Colonic mucosa (tissue), 4 donors: ENCODE results near the gene EPHB2. TPM values are rescaled to one million over a fixed set of nuclear protein-coding genes. Genes with fewer than 3 reads are reported as not detected.

ENCODE experiments used
- DNase-seq: peaks from one replicate; pipeline ENCODE4 v3.0.0-alpha.2; 2020
- H3K27ac ChIP-seq: fragments of 200-600 bp; one replicate; pipeline ENCODE4 v1.8.0; 2021
- H3K27me3 ChIP-seq: fragments of 200-600 bp; one replicate; pipeline ENCODE4 v1.8.0; 2021
- H3K36me3 ChIP-seq: fragments of 200-600 bp; one replicate; pipeline ENCODE4 v1.8.0; 2021
- H3K4me1 ChIP-seq: fragments of 200-600 bp; one replicate; pipeline ENCODE4 v1.8.0; 2021; ENCODE audit warnings: mild to moderate bottlenecking
- H3K4me3 ChIP-seq: fragments of 200-600 bp; one replicate; pipeline ENCODE4 v1.8.0; 2021
- H3K9ac ChIP-seq, 2 donors: one replicate each; pipeline ENCODE4 v1.7.0; 2013; ENCODE audit warnings: control low read depth in 2 of 2, low read depth in 2 of 2, low read length in 2 of 2
- H3K9me3 ChIP-seq: fragments of 200-600 bp; one replicate; pipeline ENCODE4 v1.8.0; 2021
- CTCF ChIP-seq: fragments of 200-600 bp; IDR thresholded peaks from one replicate; pipeline ENCODE4 v1.8.0; 2022; ENCODE audit warnings: antibody characterized with exemption, mild to moderate bottlenecking
- intact Hi-C: fragments of 100-400 bp; cut with DNase I; formaldehyde crosslinking; loops from one replicate; pipeline ENCODE4 v1.14.1; 2022
- total RNA-seq, 2 donors: library from RNA; stranded (reverse); fragmentation: NEBNext Ultra II Directional in 1 of 2; extraction: Animal tissue kit (Norgen Biotek cat#: 25700) in 1 of 2; gene quantifications; one replicate each; pipeline ENCODE4 v1.2.1, GENCODE V29; 2021
- donor health status: healthy.
- donor health status: DM: no; HTN: no; CAD: no.
- donor health status: DM: no; HTN: no; CAD: no.

The EPHB2 gene
- total RNA-seq, 2 donors from 2014 or later: 71.9 to 150 TPM

GRCh38 chr1:22862752-22863151 lies 152.1 kb downstream of the EPHB2 start:
- no peak for DNase-seq
- Histone ChIP-seq H3K27me3 (no peaks in the 10 kb centered on the region), H3K9ac (no peak overlapping the region), H3K36me3 (no peaks in the 10 kb centered on the region), H3K4me3 (no peak overlapping the region), H3K4me1 (no peaks in the 10 kb centered on the region), H3K9me3 (no peaks in the 10 kb centered on the region), H3K27ac (no peak overlapping the region)
- intact Hi-C loops: loop anchor here (10.0 kb wide), 1 partner anchor 188 kb away; no protein-coding TSS in a partner anchor
- no peak for TF ChIP-seq CTCF

GRCh38 chr1:22863766-22864165 lies 153.1 kb downstream of the EPHB2 start:
- H3K4me3 ChIP-seq: no peak overlapping the region
- intact Hi-C loops: loop anchor here (10.0 kb wide), 1 partner anchor 189 kb away; no protein-coding TSS in a partner anchor
- no peak for TF ChIP-seq CTCF
- no peak overlapping the region for H3K9ac ChIP-seq
- H3K9me3 ChIP-seq: no peaks in the 10 kb centered on the region
- no peak overlapping the region for H3K27ac ChIP-seq
- no peaks in the 10 kb centered on the region for H3K4me1 ChIP-seq
- H3K36me3 ChIP-seq: no peaks in the 10 kb centered on the region
- no peaks in the 10 kb centered on the region for H3K27me3 ChIP-seq
- DNase-seq: no peak

- TF ChIP-seq CTCF: no peak
- Histone ChIP-seq H3K36me3 (no peaks in the 10 kb centered on the region), H3K27ac (no peak overlapping the region), H3K9me3 (no peaks in the 10 kb centered on the region), H3K4me3 (no peak overlapping the region), H3K4me1 (no peaks in the 10 kb centered on the region), H3K27me3 (no peaks in the 10 kb centered on the region), H3K9ac (no peak overlapping the region)
- no peak for DNase-seq
- intact Hi-C loops: loop anchor here (10.0 kb wide), 1 partner anchor 190 kb away; no protein-coding TSS in a partner anchor
Observed at GRCh38 chr1:22864886-22865285, 154.2 kb downstream of the EPHB2 start.

- DNase-seq: no peak
- intact Hi-C loops: loop anchor here (10.0 kb wide), 1 partner anchor 191 kb away; no protein-coding TSS in a partner anchor
- Histone ChIP-seq H3K27ac (no peak overlapping the region), H3K36me3 (no peaks in the 10 kb centered on the region), H3K4me3 (no peak overlapping the region), H3K9ac (no peak overlapping the region), H3K9me3 (no peaks in the 10 kb centered on the region), H3K4me1 (no peaks in the 10 kb centered on the region), H3K27me3 (no peaks in the 10 kb centered on the region)
- no peak for TF ChIP-seq CTCF
Observed at GRCh38 chr1:22865736-22866135, 155.1 kb downstream of the EPHB2 start.

- intact Hi-C loops: loop anchor here (10.0 kb wide), 1 partner anchor 192 kb away; no protein-coding TSS in a partner anchor
Observed at GRCh38 chr1:22866868-22867267, 156.2 kb downstream of the EPHB2 start.

More at GRCh38 chr1:22866868-22867267, 156.2 kb downstream of the EPHB2 start:
- Histone ChIP-seq H3K36me3 (no peaks in the 10 kb centered on the region), H3K9me3 (no peaks in the 10 kb centered on the region), H3K4me3 (no peak overlapping the region), H3K9ac (no peak overlapping the region), H3K27me3 (no peaks in the 10 kb centered on the region), H3K4me1 (no peaks in the 10 kb centered on the region), H3K27ac (no peak overlapping the region)
- DNase-seq: no peak
- TF ChIP-seq CTCF: no peak
